ENCODE measurements around the gene PRC1.

- TF ChIP-seq CTCF (conservative IDR thresholded peaks at IDR 0.05; ENCODE audit: low read length) (no peak), EZH2phosphoT487 (IDR thresholded peaks at IDR 0.05; ENCODE audit: borderline replicate concordance, low read depth, low read length) (no peak)
These were observed 37.1 kb downstream of the PRC1 start for GRCh38 chr15:90957031-90957790.

All from OCI-LY7 (cell line).